Measurements from ENCODE around the gene OPCML.

GRCh38 chr11:133403900-133404299 is 128.4 kb downstream of the OPCML start:
- TF ChIP-seq CTCF (IDR thresholded peaks at IDR 0.05) (no peak), POLR2AphosphoS5 (IDR thresholded peaks at IDR 0.05) (no peak), POLR2A (IDR thresholded peaks at IDR 0.05) (no peak)

All from prostate gland (tissue), 2 donors.